ENCODE data around the gene WAPL.
"Not testable (repeated sequence)": the region's sequence is repeated elsewhere in the genome, so short reads cannot be mapped to it uniquely, and the experiment has no call there.

Gene WAPL

DNA sequence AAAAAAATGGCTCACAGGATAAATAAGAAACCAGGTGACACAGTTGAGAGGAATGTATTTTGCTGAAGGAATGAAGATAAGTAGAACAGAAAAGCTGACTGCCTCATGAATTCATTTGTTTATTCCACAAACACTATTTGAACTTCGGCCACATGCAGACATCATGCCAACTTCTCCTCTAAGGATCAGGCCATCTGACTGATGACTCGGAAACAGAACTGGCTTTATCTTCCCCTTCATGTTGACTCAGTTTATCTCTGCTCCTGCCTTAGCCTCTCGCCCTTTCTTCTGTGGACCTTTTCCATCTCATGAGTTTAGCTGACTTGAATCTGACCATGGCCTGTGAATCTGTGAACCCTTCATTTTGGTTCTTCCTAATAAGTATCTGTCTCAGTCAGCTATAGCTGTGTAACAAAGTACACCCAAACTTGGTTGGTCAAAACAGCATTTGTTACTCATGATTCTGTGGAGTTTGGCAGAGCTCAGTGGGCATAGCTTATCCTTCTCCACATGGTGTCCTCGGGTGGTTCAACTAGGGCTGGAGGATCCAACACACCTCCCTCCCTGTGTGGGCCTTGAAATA lies 111.0 kb downstream of the WAPL start:
- DNase-seq, result no peak

- DNase-seq, result no peak
Measured at GRCh38 chr10:86409183-86409582, 112.4 kb downstream of the WAPL start.

- DNase-seq, result peak; percentile 17 to 50 (median 24)
Measured at GRCh38 chr10:86403183-86403797, 118.3 kb downstream of the WAPL start.

- no peak for DNase-seq
Measured at GRCh38 chr10:86402283-86402941, 119.2 kb downstream of the WAPL start.

DNA sequence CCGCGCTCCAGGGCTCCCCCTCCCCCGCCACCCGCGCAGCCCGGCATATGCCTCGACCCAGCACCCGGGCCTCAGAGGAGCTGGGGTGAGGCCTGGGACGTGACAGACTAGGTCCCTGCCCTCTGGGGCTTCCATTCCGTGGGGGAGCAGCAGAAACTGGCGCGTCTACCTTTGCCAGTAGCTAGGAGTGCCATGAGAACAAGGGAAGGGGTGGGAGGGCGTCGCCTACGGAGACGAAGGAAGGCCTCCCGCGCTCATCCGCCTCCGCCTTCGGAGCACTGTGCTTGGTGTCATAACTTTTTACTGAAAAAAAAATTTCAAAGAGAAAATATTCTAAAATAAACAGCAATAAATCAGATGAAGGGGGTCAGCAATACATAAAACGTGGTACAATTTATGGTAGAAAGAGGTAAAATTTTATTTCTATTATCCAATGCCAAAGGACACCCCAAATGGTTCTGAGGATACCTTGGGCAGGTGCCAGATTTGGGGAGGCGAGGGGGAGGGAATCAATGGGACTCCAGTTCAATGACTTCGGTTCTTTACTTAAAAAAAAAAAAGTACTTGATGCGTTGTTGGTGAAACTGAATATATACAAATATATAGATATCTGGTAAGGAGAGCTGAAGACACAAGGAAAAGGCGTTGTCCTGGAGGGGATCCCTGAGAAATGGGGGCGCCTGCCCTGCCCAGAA lies 119.9 kb downstream of the WAPL start:
- peak in 3 of 4 experiments; percentile 21 to 50 (median 38) for DNase-seq

DNA sequence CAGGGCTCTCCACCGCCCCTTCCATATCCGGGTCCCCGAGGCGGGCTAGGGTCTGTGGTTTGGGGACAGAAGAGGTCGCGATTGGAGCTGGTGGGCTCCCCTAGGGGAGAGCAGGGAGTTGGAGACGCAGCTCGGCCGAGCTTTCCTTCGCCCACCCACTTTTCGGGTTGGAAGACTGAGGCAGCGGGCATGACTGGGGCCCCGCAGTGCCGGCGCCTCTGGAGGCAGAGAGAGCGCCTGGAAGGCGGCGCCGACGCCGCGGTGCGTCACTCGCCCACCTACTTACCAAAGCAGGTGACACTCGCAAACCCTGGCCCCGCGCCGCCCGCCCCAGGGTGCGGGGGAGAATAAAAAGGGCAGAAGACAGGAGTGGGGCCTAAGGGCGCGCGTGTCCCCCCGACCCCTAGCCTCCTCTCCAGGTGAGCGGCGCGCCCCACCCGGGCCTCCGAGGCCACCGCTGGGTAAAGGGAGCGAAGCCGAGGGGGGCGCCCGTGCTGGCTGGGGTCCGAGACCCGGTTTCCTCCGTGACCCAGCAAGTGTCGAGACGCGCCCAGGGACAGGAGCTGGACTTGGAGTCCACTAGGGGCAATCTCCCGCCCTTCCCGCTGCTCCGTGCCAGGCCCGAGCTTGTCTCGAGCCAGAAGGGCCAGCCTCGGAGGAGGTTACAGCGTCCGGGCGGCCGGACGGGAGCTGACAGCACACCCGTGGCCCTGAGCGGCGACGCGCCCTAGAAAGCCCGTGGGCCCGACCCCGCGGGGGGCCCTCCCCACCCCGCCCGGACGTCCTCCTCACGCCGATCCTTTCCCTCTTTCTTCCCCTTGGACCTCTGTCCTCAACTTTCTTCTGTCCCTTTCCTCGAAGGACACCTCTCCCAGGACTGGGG lies 120.6 kb downstream of the WAPL start:
- DNase-seq, result peak; percentile 68 to 86 (median 79)

DNA sequence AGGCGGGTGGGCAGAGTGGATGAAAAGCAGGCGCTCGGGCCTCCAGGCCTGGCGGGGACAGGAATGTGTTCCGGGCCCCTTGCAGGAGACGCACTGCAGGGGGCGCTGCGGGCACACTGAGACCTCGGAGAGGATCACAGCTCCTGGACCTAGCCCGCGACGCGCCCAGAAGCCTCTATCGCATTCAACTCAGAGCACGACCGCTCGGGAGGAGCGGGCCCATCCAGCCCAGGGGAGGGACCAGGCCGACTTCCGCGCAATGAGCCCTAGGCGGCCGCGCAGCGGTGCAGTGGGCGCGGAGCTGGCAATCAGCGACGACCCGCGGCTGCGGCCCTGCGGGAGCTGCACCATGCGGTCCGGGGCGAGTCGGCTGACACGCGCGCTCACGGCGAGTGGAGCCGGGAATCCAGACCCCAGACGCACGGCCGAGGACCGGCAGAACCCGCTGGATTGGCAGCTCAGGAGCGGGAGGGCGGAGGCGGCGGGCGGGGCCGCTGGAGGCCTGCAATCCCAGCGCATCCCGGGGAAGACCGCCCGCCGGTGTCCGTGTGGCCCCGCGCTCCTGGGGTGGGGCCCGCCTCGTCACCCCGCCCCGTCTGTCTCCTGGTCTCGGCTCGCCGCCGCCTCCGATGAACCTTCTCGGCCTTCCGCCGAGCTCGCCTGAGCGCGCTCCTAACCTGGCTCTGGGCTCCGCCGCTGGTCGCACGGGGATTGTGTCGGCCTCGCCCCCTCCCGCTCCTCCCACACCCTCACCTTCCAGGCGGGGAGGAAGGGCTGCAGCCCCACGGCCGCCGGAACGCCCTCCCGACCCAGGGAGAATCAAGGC lies 121.5 kb downstream of the WAPL start:
- DNase-seq, result peak; percentile 98 to 99 (median 98)

DNA sequence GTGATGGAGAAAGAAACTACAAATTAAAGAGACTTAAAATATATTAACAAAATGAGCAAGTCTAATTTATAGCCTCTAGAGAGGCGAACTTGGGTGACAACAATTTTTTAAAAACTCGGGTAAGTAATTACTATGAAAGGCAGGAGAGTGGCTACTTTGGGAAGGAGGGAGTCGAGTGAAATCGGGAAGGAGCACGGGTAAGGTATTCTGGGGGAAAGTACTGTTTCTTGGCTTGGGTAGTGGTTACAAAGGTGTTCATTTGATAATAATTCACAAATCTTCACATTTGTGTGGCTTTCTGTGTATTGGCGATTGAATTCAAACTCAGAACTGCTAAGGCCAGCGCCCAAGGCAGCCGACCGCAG lies 122.1 kb downstream of the WAPL start:
- DNase-seq, result no peak

GRCh38 chr10:86397120-86397519 lies 124.5 kb downstream of the WAPL start:
- no peak for DNase-seq

- no peak for DNase-seq
Measured at GRCh38 chr10:86393862-86394455, 127.6 kb downstream of the WAPL start.

GRCh38 chr10:86393362-86393761 lies 128.2 kb downstream of the WAPL start:
- no peak for DNase-seq

GRCh38 chr10:86392723-86393094 lies 128.9 kb downstream of the WAPL start:
- DNase-seq, result no peak

GRCh38 chr10:86391986-86392722 lies 129.4 kb downstream of the WAPL start:
- DNase-seq, result no peak

DNA sequence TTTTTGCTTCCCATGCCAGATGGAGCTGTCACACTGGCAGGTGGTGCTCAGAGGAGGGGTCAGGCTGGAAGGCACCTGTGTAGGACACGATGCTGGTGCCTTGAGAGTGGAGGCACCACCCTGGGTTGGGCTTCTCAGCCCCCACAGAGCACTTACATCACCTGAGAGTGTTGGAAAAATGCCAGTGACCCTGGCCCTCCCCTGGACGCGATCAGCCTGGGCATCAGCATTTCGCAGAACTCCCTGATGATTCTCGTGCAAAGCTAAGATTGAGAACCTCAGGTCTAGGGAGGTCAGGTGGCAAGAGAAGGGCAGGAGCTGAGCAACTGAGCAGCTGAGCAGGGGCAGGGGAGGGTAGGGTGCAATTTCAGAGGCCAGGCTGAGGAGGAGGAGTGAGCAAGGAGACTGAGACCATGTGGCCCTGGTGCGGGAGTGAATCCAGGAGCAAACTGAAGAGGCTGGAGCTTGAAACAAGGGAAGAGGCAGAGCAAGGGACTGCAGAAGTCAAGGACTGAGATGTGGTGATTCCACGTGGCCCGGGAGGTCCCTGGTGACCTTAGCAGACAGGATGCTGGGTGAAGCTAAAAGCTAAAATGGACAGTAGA lies 130.3 kb downstream of the WAPL start:
- no peak for DNase-seq

DNA sequence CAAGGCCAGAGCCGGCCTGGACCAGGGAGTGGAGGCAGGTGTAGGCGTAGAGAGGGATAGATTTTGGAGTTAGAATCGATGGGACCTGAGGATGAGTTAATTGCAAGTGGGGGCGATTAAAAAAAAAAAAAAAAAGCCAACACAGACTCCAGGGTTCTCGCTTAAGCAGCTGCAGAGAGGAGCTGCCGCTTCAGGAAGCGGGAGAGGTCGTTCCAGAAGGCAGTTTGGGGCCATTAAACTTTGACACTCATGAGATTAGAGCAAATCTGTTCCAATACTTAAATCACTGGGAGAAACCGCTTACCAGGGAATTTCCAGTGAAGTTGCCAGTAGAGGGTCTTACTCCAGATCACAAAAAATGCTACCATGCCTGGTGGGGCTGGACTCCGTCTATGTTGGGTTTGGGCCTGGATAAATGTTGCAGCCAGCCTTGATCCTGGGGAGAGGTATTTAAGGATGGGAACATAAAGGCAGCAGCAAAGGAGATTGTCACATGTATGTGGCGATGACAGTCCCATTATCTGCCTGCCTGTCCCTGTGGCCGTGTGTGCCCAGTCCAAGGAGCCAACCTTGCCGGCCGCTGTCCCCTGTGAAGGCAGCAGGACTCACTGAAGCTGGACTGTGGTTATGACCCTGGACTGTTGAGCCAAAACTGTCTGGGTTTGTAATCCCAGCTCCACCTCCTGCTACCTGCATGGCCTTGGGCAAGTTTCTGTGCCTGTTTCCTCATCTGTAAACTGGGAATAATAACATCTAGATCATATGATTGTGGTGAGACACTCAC lies 131.1 kb downstream of the WAPL start:
- no peak for DNase-seq

- DNase-seq, result peak in 3 of 4 experiments; percentile 17 to 45 (median 31)
Measured at GRCh38 chr10:86389441-86390193, 132.0 kb downstream of the WAPL start.

GRCh38 chr10:86389109-86389440 lies 132.5 kb downstream of the WAPL start:
- not testable (repeated sequence) for DNase-seq

- DNase-seq, result no peak
Measured at GRCh38 chr10:86388119-86388704, 133.4 kb downstream of the WAPL start.

Data from suppressor macrophage (primary cell).